Upper lobe of left lung (tissue), 4 donors: ENCODE measurements around the gene CAPN2.
"Not testable (repeated sequence)": the region's sequence is repeated elsewhere in the genome, so short reads cannot be mapped to it uniquely, and the experiment has no call there.

ENCODE experiments used
- EP300 ChIP-seq, 4 donors: sonication (generic); formaldehyde crosslinking; IDR thresholded peaks; one replicate each; pipeline ENCODE4 v1.5.1; 2017; ENCODE audit warnings: antibody characterized with exemption in 4 of 4, control low read depth in 2 of 4
- POLR2A ChIP-seq, 4 donors: fragments of 450-650 bp; IDR thresholded peaks; one replicate each; pipeline ENCODE4 v1.5.1; 2016 to 2017; ENCODE audit warnings: antibody characterized with exemption in 4 of 4, mild to moderate bottlenecking in 2 of 4
- TF ChIP-seq, protein P1 (sequence below), 6 experiments: fragments of 450-650 bp in 4 of 6; fragments of 200-600 bp in 2 of 6; sonication (generic) in 2 of 6; IDR thresholded peaks; one replicate each; pipeline ENCODE4 v1.5.1; 2016 to 2019; ENCODE audit warnings: antibody characterized with exemption in 6 of 6

DNA sequence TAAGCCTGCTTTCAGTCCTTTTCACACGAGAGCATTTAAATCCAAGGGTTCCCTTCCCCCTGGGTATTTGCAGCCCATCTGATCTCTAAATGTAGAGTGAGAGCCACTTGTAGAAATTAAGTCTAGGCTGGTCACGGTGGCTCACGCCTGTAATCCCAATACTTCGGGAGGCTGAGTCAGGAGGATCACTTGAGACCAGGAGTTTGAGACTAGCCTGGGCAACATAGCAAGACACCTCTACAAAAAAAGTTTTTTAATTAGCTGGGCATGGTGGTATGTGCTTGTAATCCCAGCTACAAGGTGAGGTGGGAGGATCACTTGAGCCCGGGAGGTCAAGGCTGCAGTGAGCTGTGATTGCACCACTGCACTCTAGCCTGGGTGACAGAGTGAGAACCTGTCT, 24.3 kb downstream of the CAPN2 start:
- TF ChIP-seq, protein P1, sequence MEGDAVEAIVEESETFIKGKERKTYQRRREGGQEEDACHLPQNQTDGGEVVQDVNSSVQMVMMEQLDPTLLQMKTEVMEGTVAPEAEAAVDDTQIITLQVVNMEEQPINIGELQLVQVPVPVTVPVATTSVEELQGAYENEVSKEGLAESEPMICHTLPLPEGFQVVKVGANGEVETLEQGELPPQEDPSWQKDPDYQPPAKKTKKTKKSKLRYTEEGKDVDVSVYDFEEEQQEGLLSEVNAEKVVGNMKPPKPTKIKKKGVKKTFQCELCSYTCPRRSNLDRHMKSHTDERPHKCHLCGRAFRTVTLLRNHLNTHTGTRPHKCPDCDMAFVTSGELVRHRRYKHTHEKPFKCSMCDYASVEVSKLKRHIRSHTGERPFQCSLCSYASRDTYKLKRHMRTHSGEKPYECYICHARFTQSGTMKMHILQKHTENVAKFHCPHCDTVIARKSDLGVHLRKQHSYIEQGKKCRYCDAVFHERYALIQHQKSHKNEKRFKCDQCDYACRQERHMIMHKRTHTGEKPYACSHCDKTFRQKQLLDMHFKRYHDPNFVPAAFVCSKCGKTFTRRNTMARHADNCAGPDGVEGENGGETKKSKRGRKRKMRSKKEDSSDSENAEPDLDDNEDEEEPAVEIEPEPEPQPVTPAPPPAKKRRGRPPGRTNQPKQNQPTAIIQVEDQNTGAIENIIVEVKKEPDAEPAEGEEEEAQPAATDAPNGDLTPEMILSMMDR (IDR thresholded peaks at IDR 0.05) = not testable (repeated sequence)
- not testable (repeated sequence) for TF ChIP-seq EP300, POLR2A (IDR thresholded peaks at IDR 0.05)
